ENCODE results near the gene BPHL. TPM values are rescaled to one million over a fixed set of nuclear protein-coding genes. Genes with fewer than 3 reads are reported as not detected.

Gene BPHL
- polyA plus RNA-seq, 1 donor (not counting 4 experiments of a cell fraction or from before 2014, with no cell fraction given) = 21.9 TPM

DNA sequence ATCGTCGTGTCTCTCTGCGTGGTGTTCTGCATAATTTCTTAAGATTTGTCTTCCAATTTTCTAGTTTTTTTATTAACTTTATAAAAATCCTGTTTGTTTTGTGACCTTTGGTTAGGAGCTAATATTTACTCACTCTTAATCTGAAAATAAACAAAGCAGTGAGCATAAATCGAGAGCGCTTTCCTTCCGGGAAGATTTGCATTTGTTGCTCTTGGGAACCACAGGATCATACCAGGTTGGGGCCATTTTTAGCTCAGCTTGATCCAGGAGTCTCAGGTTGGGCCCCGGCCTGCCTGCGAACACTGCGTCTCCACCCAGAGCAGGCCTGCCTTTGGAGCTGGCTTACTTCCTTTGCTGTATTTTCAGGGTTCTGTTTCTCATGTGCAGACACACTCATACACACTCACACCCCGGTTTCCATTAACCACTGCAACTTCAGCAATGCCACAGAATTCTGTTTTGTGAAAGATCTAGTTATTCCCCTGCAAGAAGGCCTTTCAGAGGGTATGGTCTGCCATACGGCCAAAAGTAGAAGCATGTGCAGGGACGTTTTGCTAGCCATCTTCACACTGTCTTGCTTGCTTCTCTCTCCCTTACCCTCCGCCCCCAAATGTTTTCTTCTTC, 17.3 kb downstream of the BPHL start:
- dilution Hi-C loops (cut with MboI; ENCODE audit: extremely low pct_ligation_motif_present, low sequenced_read_pairs) = no loop called here
- Histone ChIP-seq H3K36me3 (ENCODE audit: control insufficient read depth in 2 of 2, extremely low read depth in 1 of 2, insufficient read depth in 2 of 2, low read length in 2 of 2) (peaks cover 10 to 20% of the 10 kb centered on the region in 2 experiments), H3K27ac (ENCODE audit: control insufficient read depth, insufficient read depth, low read length) (no peak overlapping the region), H3K4me3 (ENCODE audit: control insufficient read depth in 2 of 3, extremely low read depth in 1 of 3, insufficient read depth in 2 of 3, low read depth in 1 of 3, low read length in 3 of 3) (no peak overlapping the region), H3K9ac (ENCODE audit: control insufficient read depth, extremely low read depth, insufficient read depth, low read length) (no peak overlapping the region), H3K79me2 (ENCODE audit: control insufficient read depth, insufficient read depth, low read length) (no peaks in the 10 kb centered on the region), H3K9me1 (ENCODE audit: control insufficient read depth, extremely low read depth, insufficient read depth, low read length) (no peaks in the 10 kb centered on the region), H2AFZ (ENCODE audit: control insufficient read depth, low read length) (no peak overlapping the region), H3K9me3 (ENCODE audit: control insufficient read depth, low read depth, low read length) (no peaks in the 10 kb centered on the region), H3K4me1 (ENCODE audit: control insufficient read depth, extremely low read depth, insufficient read depth, low read length) (peaks cover 14% of the 10 kb centered on the region), H3K4me2 (ENCODE audit: control insufficient read depth, extremely low read depth, insufficient read depth, low read depth, low read length) (no peak overlapping the region), H3K27me3 (ENCODE audit: control insufficient read depth, extremely low read depth, insufficient read depth, low read length) (no peaks in the 10 kb centered on the region), H4K20me1 (ENCODE audit: control insufficient read depth, extremely low read depth, insufficient read depth, low read length) (no peaks in the 10 kb centered on the region)
- TF ChIP-seq EZH2 (IDR thresholded peaks at IDR 0.05; ENCODE audit: low read length) = no peak
- TF ChIP-seq, protein P1, sequence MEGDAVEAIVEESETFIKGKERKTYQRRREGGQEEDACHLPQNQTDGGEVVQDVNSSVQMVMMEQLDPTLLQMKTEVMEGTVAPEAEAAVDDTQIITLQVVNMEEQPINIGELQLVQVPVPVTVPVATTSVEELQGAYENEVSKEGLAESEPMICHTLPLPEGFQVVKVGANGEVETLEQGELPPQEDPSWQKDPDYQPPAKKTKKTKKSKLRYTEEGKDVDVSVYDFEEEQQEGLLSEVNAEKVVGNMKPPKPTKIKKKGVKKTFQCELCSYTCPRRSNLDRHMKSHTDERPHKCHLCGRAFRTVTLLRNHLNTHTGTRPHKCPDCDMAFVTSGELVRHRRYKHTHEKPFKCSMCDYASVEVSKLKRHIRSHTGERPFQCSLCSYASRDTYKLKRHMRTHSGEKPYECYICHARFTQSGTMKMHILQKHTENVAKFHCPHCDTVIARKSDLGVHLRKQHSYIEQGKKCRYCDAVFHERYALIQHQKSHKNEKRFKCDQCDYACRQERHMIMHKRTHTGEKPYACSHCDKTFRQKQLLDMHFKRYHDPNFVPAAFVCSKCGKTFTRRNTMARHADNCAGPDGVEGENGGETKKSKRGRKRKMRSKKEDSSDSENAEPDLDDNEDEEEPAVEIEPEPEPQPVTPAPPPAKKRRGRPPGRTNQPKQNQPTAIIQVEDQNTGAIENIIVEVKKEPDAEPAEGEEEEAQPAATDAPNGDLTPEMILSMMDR (optimal IDR thresholded peaks at IDR 0.05 in 1 of 3, IDR thresholded peaks at IDR 0.05 in 1 of 3, conservative IDR thresholded peaks at IDR 0.05 in 1 of 3; ENCODE audit: extremely low read depth in 1 of 3, insufficient read depth in 2 of 3, low read length in 3 of 3) = no peak
- DNase-seq (ENCODE audit: low read depth, low spot score) (no peak), FAIRE-seq (no peak)

DNA sequence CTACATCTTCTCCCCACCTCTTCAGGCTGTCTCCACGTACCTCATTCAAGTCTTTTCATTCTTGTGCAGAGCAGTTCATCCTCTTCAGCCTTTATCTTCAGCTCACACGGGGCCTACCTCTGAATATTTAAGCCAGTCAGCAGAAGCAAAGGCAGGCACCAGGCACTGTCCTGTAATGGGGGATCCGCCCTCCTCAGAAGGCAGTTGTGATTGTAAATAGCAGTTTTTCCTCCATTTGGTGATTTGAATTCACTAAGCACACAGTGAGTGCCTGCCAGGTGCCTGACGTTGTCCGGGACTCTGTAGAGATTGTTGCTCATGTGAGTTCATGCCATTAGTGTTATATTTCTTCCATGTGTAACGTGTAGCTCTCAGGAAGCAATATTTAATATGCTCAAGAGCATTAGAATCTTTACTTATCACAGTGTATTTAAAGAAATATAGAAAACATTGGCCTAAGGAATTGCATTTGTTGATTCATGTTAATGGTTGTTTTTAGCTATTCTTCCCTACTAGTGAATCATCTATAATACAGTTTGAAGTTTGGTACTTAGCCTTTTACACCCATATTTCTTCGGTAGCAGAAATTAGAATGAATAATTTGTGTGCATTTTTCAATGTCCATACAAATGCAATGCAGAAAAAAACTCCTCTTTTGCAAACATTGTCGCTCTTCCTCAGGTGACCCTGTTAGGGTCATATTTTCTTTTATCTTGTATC, 17.9 kb downstream of the BPHL start:
- H3K4me2 ChIP-seq (ENCODE audit: control insufficient read depth, extremely low read depth, insufficient read depth, low read depth, low read length) = no peak overlapping the region
- DNase-seq (ENCODE audit: low read depth, low spot score) (no peak), FAIRE-seq (no peak)
- H3K27ac ChIP-seq (ENCODE audit: control insufficient read depth, insufficient read depth, low read length) = no peak overlapping the region
- H3K27me3 ChIP-seq (ENCODE audit: control insufficient read depth, extremely low read depth, insufficient read depth, low read length) = no peaks in the 10 kb centered on the region
- peaks cover 14% of the 10 kb centered on the region for H3K4me1 ChIP-seq (ENCODE audit: control insufficient read depth, extremely low read depth, insufficient read depth, low read length)
- H3K9me3 ChIP-seq (ENCODE audit: control insufficient read depth, low read depth, low read length) = no peaks in the 10 kb centered on the region
- TF ChIP-seq, protein P1 (optimal IDR thresholded peaks at IDR 0.05 in 1 of 3, IDR thresholded peaks at IDR 0.05 in 1 of 3, conservative IDR thresholded peaks at IDR 0.05 in 1 of 3; ENCODE audit: extremely low read depth in 1 of 3, insufficient read depth in 2 of 3, low read length in 3 of 3) = no peak
- no peak for TF ChIP-seq EZH2 (IDR thresholded peaks at IDR 0.05; ENCODE audit: low read length)
- H3K4me3 ChIP-seq (ENCODE audit: control insufficient read depth in 2 of 3, extremely low read depth in 1 of 3, insufficient read depth in 2 of 3, low read depth in 1 of 3, low read length in 3 of 3) = no peak overlapping the region
- no peaks in the 10 kb centered on the region for H4K20me1 ChIP-seq (ENCODE audit: control insufficient read depth, extremely low read depth, insufficient read depth, low read length)
- H2AFZ ChIP-seq (ENCODE audit: control insufficient read depth, low read length) = no peak overlapping the region
- H3K9ac ChIP-seq (ENCODE audit: control insufficient read depth, extremely low read depth, insufficient read depth, low read length) = no peak overlapping the region
- H3K9me1 ChIP-seq (ENCODE audit: control insufficient read depth, extremely low read depth, insufficient read depth, low read length) = no peaks in the 10 kb centered on the region
- dilution Hi-C loops (cut with MboI; ENCODE audit: extremely low pct_ligation_motif_present, low sequenced_read_pairs) = no loop called here
- H3K36me3 ChIP-seq (ENCODE audit: control insufficient read depth in 2 of 2, extremely low read depth in 1 of 2, insufficient read depth in 2 of 2, low read length in 2 of 2) = peaks cover 10 to 20% of the 10 kb centered on the region in 2 experiments
- no peaks in the 10 kb centered on the region for H3K79me2 ChIP-seq (ENCODE audit: control insufficient read depth, insufficient read depth, low read length)
